ENCODE results near the gene YPEL2. TPM values are rescaled to one million over a fixed set of nuclear protein-coding genes. Genes with fewer than 3 reads are reported as not detected.
"Not testable (repeated sequence)": the region's sequence is repeated elsewhere in the genome, so short reads cannot be mapped to it uniquely, and the experiment has no call there.

YPEL2 gene
- total RNA-seq, 1 experiment from 2014 or later, result 6.1 TPM

- not testable (repeated sequence) for H3K27ac ChIP-seq (ENCODE audit: low read length); H3K9me2 ChIP-seq (replicated peaks; ENCODE audit: insufficient read depth, low read length); H3K9me3 ChIP-seq (ENCODE audit: low read length); H3K79me2 ChIP-seq (ENCODE audit: low read length); H3K36me3 ChIP-seq (ENCODE audit: insufficient read depth, low read length); H3K4me1 ChIP-seq (ENCODE audit: low read length); H3K4me2 ChIP-seq (ENCODE audit: low read depth, low read length, poor library complexity, severe bottlenecking); DNase-seq; H3K4me3 ChIP-seq (ENCODE audit: low read length); H2AFZ ChIP-seq (ENCODE audit: low read length); H3K27me3 ChIP-seq (ENCODE audit: low read length); H3K9ac ChIP-seq (ENCODE audit: low read length); H4K20me1 ChIP-seq (ENCODE audit: insufficient read depth, low read depth, low read length)
Measured at GRCh38 chr17:59393742-59394410, 62.4 kb downstream of the YPEL2 start.

- Histone ChIP-seq H3K36me3 (ENCODE audit: insufficient read depth, low read length) (no peaks in the 10 kb centered on the region), H2AFZ (ENCODE audit: low read length) (no peak overlapping the region), H3K4me1 (ENCODE audit: low read length) (peaks cover 3% of the 10 kb centered on the region; the same call in 1 of the 2 replicates), H3K4me2 (ENCODE audit: low read depth, low read length, poor library complexity, severe bottlenecking) (no peak overlapping the region), H3K79me2 (ENCODE audit: low read length) (no peaks in the 10 kb centered on the region), H3K27ac (ENCODE audit: low read length) (no peak overlapping the region), H3K9me2 (replicated peaks; ENCODE audit: insufficient read depth, low read length) (no peaks in the 10 kb centered on the region), H4K20me1 (ENCODE audit: insufficient read depth, low read depth, low read length) (no peaks in the 10 kb centered on the region), H3K9ac (ENCODE audit: low read length) (no peak overlapping the region), H3K9me3 (ENCODE audit: low read length) (no peaks in the 10 kb centered on the region), H3K4me3 (ENCODE audit: low read length) (no peak overlapping the region), H3K27me3 (ENCODE audit: low read length) (no peaks in the 10 kb centered on the region)
- no peak for DNase-seq
Measured at GRCh38 chr17:59396134-59396826, 64.8 kb downstream of the YPEL2 start.

DNA sequence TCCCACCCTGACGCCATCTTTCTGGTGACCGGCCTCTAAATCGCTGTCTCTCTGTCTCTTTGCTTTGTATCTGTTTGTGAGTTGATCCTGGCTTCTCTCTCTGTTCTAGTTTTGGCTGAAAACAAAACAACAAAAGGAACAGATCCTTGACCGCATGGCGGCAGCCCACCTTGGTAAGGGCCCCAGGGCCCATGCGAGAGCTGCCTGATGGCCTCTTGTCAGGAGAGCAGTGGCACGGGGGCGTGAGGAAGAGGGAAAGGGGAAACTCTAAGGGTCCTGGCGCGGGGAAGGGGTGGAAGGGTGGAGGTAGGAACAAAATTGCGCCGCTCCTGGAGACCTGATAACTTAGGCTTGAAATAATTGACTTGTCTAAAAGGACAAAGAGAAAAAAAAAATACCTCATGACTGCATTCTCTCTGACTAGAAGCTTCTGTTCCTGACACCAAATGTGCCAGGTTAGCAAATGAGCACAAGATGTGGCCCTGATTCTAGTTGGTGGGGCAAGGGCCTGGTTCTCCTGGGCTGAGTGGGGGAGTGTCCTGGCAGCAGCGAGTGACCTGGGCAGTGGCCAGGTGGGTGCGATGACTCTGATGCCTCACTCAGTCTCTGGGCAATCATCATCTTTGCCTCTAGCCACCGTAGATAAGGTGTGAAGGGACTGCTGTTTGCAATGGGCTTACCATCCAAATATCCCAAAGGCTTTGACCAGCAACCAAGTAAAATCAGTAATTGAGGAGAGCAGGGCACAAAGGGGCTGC, 66.0 kb downstream of the YPEL2 start:
- Histone ChIP-seq H4K20me1 (ENCODE audit: insufficient read depth, low read depth, low read length) (no peaks in the 10 kb centered on the region), H3K4me3 (ENCODE audit: low read length) (no peak overlapping the region), H3K9me3 (ENCODE audit: low read length) (no peaks in the 10 kb centered on the region), H3K27me3 (ENCODE audit: low read length) (no peaks in the 10 kb centered on the region), H3K4me1 (ENCODE audit: low read length) (peaks cover 3% of the 10 kb centered on the region; the same call in 1 of the 2 replicates), H3K9ac (ENCODE audit: low read length) (no peak overlapping the region), H3K36me3 (ENCODE audit: insufficient read depth, low read length) (no peaks in the 10 kb centered on the region), H3K4me2 (ENCODE audit: low read depth, low read length, poor library complexity, severe bottlenecking) (no peak overlapping the region), H3K9me2 (replicated peaks; ENCODE audit: insufficient read depth, low read length) (no peaks in the 10 kb centered on the region), H2AFZ (ENCODE audit: low read length) (no peak overlapping the region), H3K27ac (ENCODE audit: low read length) (no peak overlapping the region), H3K79me2 (ENCODE audit: low read length) (no peaks in the 10 kb centered on the region)
- no peak for DNase-seq

DNA sequence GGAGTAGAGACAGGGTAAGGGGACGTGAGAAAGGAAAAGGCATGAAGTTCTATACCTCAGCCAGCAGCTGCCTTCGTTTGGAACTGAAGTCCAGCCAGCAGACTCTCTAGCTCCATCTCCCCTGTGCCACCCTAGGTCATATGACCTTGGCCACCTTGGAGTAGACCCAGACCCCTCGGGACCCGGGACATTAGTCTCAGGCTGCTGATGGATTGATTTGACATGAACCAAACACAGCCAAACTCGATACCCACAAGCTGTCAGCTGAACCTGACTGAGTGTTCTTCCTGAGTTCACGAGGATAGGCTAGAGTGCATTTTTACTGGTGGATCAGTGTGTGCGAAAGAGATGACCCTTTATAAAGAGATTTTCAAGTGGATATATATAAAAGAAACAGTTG, 68.5 kb downstream of the YPEL2 start:
- H3K4me3 ChIP-seq (ENCODE audit: low read length), result no peak overlapping the region
- H3K4me2 ChIP-seq (ENCODE audit: low read depth, low read length, poor library complexity, severe bottlenecking), result no peak overlapping the region
- H2AFZ ChIP-seq (ENCODE audit: low read length), result no peak overlapping the region
- no peaks in the 10 kb centered on the region for H3K79me2 ChIP-seq (ENCODE audit: low read length)
- no peaks in the 10 kb centered on the region for H3K27me3 ChIP-seq (ENCODE audit: low read length)
- H3K9ac ChIP-seq (ENCODE audit: low read length), result no peak overlapping the region
- H4K20me1 ChIP-seq (ENCODE audit: insufficient read depth, low read depth, low read length), result no peaks in the 10 kb centered on the region
- H3K9me3 ChIP-seq (ENCODE audit: low read length), result no peaks in the 10 kb centered on the region
- H3K4me1 ChIP-seq (ENCODE audit: low read length), result peaks cover 11% of the 10 kb centered on the region; the same call in 1 of the 2 replicates
- H3K27ac ChIP-seq (ENCODE audit: low read length), result no peak overlapping the region
- H3K9me2 ChIP-seq (replicated peaks; ENCODE audit: insufficient read depth, low read length), result no peaks in the 10 kb centered on the region
- H3K36me3 ChIP-seq (ENCODE audit: insufficient read depth, low read length), result no peaks in the 10 kb centered on the region
- DNase-seq, result no peak

DNA sequence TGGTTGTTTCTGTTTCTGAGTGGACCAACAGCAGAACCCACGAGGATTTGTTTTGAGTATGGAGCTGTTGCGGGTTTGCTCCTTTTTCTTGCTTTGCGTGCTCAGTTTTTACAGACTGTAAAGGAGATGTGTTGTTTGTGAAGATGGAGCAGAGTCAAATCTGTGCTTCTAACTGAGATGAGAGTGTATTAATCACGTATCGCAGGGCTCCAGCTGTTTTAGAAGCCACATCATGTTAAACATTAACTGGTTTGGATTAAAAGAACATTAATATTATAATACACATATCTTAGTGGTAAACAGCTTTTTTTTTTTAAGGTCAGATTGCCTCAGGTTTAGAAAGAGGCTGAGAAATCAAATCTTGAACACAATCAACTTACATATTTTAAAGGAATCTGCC, 69.4 kb downstream of the YPEL2 start:
- no peaks in the 10 kb centered on the region for H3K79me2 ChIP-seq (ENCODE audit: low read length)
- H3K9me2 ChIP-seq (replicated peaks; ENCODE audit: insufficient read depth, low read length), result no peaks in the 10 kb centered on the region
- no peaks in the 10 kb centered on the region for H3K36me3 ChIP-seq (ENCODE audit: insufficient read depth, low read length)
- H3K9ac ChIP-seq (ENCODE audit: low read length), result no peak overlapping the region
- no peaks in the 10 kb centered on the region for H4K20me1 ChIP-seq (ENCODE audit: insufficient read depth, low read depth, low read length)
- H3K4me1 ChIP-seq (ENCODE audit: low read length), result peaks cover 11% of the 10 kb centered on the region; the same call in 1 of the 2 replicates
- no peak overlapping the region for H3K27ac ChIP-seq (ENCODE audit: low read length)
- H3K4me3 ChIP-seq (ENCODE audit: low read length), result no peak overlapping the region
- no peak overlapping the region for H2AFZ ChIP-seq (ENCODE audit: low read length)
- no peak for DNase-seq
- no peaks in the 10 kb centered on the region for H3K27me3 ChIP-seq (ENCODE audit: low read length)
- no peak overlapping the region for H3K4me2 ChIP-seq (ENCODE audit: low read depth, low read length, poor library complexity, severe bottlenecking)
- H3K9me3 ChIP-seq (ENCODE audit: low read length), result no peaks in the 10 kb centered on the region

GRCh38 chr17:59401274-59401673, 69.8 kb downstream of the YPEL2 start:
- no peak for DNase-seq
- H3K4me2 ChIP-seq (ENCODE audit: low read depth, low read length, poor library complexity, severe bottlenecking), result no peak overlapping the region
- no peaks in the 10 kb centered on the region for H3K79me2 ChIP-seq (ENCODE audit: low read length)
- no peaks in the 10 kb centered on the region for H3K9me2 ChIP-seq (replicated peaks; ENCODE audit: insufficient read depth, low read length)
- H2AFZ ChIP-seq (ENCODE audit: low read length), result no peak overlapping the region
- H3K27ac ChIP-seq (ENCODE audit: low read length), result no peak overlapping the region
- H3K36me3 ChIP-seq (ENCODE audit: insufficient read depth, low read length), result no peaks in the 10 kb centered on the region
- H4K20me1 ChIP-seq (ENCODE audit: insufficient read depth, low read depth, low read length), result no peaks in the 10 kb centered on the region
- no peaks in the 10 kb centered on the region for H3K9me3 ChIP-seq (ENCODE audit: low read length)
- no peak overlapping the region for H3K9ac ChIP-seq (ENCODE audit: low read length)
- H3K4me3 ChIP-seq (ENCODE audit: low read length), result no peak overlapping the region
- H3K27me3 ChIP-seq (ENCODE audit: low read length), result no peaks in the 10 kb centered on the region
- H3K4me1 ChIP-seq (ENCODE audit: low read length), result peaks cover 10% of the 10 kb centered on the region

DNA sequence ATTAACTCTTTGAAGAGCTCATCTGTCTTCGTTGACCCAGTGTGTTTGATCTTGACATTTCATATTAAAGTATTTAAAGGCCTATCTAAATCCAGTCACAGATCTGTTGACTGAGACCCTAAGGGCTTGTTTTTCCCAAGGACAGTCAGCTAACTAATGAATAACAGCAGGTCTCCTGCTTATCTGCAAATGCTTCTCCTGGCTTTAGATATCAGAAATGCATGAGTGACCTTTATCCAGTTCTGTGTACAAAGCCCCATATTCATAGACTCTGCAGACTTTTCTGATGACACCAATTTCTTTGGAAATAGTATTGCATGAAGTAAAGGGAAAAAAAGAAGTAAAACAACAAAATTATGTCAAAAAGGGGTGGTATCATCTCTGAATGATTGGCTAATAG, 70.3 kb downstream of the YPEL2 start:
- no peak for DNase-seq
- no peak overlapping the region for H3K27ac ChIP-seq (ENCODE audit: low read length)
- no peak overlapping the region for H2AFZ ChIP-seq (ENCODE audit: low read length)
- H3K79me2 ChIP-seq (ENCODE audit: low read length), result no peaks in the 10 kb centered on the region
- no peaks in the 10 kb centered on the region for H3K9me2 ChIP-seq (replicated peaks; ENCODE audit: insufficient read depth, low read length)
- no peaks in the 10 kb centered on the region for H4K20me1 ChIP-seq (ENCODE audit: insufficient read depth, low read depth, low read length)
- no peak overlapping the region for H3K9ac ChIP-seq (ENCODE audit: low read length)
- H3K27me3 ChIP-seq (ENCODE audit: low read length), result no peaks in the 10 kb centered on the region
- H3K9me3 ChIP-seq (ENCODE audit: low read length), result no peaks in the 10 kb centered on the region
- no peak overlapping the region for H3K4me2 ChIP-seq (ENCODE audit: low read depth, low read length, poor library complexity, severe bottlenecking)
- peaks cover 14% of the 10 kb centered on the region for H3K4me1 ChIP-seq (ENCODE audit: low read length)
- H3K4me3 ChIP-seq (ENCODE audit: low read length), result no peak overlapping the region
- H3K36me3 ChIP-seq (ENCODE audit: insufficient read depth, low read length), result no peaks in the 10 kb centered on the region

- H3K9me2 ChIP-seq (replicated peaks; ENCODE audit: insufficient read depth, low read length), result no peaks in the 10 kb centered on the region
Measured at GRCh38 chr17:59402760-59403159, 71.3 kb downstream of the YPEL2 start.

More at GRCh38 chr17:59402760-59403159, 71.3 kb downstream of the YPEL2 start:
- Histone ChIP-seq H3K36me3 (ENCODE audit: insufficient read depth, low read length) (no peaks in the 10 kb centered on the region), H3K4me2 (ENCODE audit: low read depth, low read length, poor library complexity, severe bottlenecking) (no peak overlapping the region), H2AFZ (ENCODE audit: low read length) (no peak overlapping the region), H3K9ac (ENCODE audit: low read length) (no peak overlapping the region), H3K4me3 (ENCODE audit: low read length) (no peak overlapping the region), H3K4me1 (ENCODE audit: low read length) (peaks cover 18% of the 10 kb centered on the region), H4K20me1 (ENCODE audit: insufficient read depth, low read depth, low read length) (no peaks in the 10 kb centered on the region), H3K27ac (ENCODE audit: low read length) (no peak overlapping the region), H3K9me3 (ENCODE audit: low read length) (no peaks in the 10 kb centered on the region), H3K27me3 (ENCODE audit: low read length) (no peaks in the 10 kb centered on the region), H3K79me2 (ENCODE audit: low read length) (no peaks in the 10 kb centered on the region)
- DNase-seq, result no peak

Data from Karpas-422 (cell line).